Glutamatergic neuron (in vitro differentiated cells): ENCODE results near the gene CYP46A1. TPM values are rescaled to one million over a fixed set of nuclear protein-coding genes. Genes with fewer than 3 reads are reported as not detected.

ENCODE experiments used
- DNase-seq: peaks from one replicate; pipeline ENCODE4 v3.0.0; 2022
- H3K27ac Mint-ChIP-seq: one replicate; pipeline ENCODE4 v1.8.0; 2020; ENCODE audit warnings: mild to moderate bottlenecking, mixed read lengths, inconsistent platforms; ENCODE audit not compliant: unreplicated experiment
- H3K27me3 Mint-ChIP-seq: one replicate; pipeline ENCODE4 v1.8.0; 2020; ENCODE audit warnings: mild to moderate bottlenecking, moderate library complexity, mixed read lengths, inconsistent platforms; ENCODE audit not compliant: unreplicated experiment
- H3K36me3 Mint-ChIP-seq: one replicate; pipeline ENCODE4 v1.8.0; 2020; ENCODE audit warnings: mild to moderate bottlenecking, mixed read lengths, inconsistent platforms; ENCODE audit not compliant: unreplicated experiment
- H3K4me1 Mint-ChIP-seq: one replicate; pipeline ENCODE4 v1.8.0; 2020; ENCODE audit warnings: mild to moderate bottlenecking, low read depth, mixed read lengths, inconsistent platforms; ENCODE audit not compliant: unreplicated experiment
- H3K4me3 Mint-ChIP-seq: one replicate; pipeline ENCODE4 v1.8.0; 2020; ENCODE audit warnings: mild to moderate bottlenecking, mixed read lengths, inconsistent platforms; ENCODE audit not compliant: unreplicated experiment
- H3K9me3 Mint-ChIP-seq: one replicate; pipeline ENCODE4 v1.8.0; 2020; ENCODE audit warnings: mild to moderate bottlenecking, moderate library complexity, mixed read lengths, inconsistent platforms; ENCODE audit not compliant: unreplicated experiment
- total RNA-seq: library from RNA; stranded (reverse); fragmentation: NEBNext Ultra II Directional; extraction: Animal tissue kit (Norgen Biotek cat#: 25700); gene quantifications from one replicate; pipeline ENCODE4 v1.2.1, GENCODE V29; 2021; ENCODE audit not compliant: unreplicated experiment
- TF ChIP-seq, protein P1 (sequence below): fragments of 200-600 bp; sonication (generic); IDR thresholded peaks from one replicate; pipeline ENCODE4 v1.5.0; 2021; ENCODE audit not compliant: partially characterized antibody, unreplicated experiment

Gene CYP46A1
- total RNA-seq, 1 donor from 2014 or later: 2.1 TPM

DNA sequence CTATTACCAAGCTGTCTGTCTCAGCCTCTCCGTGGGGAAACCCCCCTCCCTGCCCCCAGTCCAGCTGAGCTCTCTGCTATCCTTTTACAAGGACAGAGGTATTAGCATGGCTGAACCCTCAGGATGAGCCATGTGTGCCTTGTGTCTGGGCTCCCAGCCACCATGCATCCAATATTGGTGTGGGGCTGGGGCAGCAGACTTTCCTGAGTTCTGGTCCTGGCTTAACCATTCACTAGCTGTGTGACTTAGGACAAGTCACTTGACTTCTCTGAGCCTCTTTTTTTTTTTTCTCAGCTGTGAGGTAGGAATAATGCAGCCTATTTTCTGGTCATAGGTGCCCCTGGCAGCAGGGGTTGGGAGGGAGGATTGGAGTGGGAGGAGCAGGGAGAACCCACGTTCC lies 17.1 kb upstream of the CYP46A1 start:
- H3K4me3 Mint-ChIP-seq: no peak overlapping the region
- H3K9me3 Mint-ChIP-seq: peaks cover 2% of the 10 kb centered on the region
- no peak for DNase-seq
- TF ChIP-seq, protein P1, sequence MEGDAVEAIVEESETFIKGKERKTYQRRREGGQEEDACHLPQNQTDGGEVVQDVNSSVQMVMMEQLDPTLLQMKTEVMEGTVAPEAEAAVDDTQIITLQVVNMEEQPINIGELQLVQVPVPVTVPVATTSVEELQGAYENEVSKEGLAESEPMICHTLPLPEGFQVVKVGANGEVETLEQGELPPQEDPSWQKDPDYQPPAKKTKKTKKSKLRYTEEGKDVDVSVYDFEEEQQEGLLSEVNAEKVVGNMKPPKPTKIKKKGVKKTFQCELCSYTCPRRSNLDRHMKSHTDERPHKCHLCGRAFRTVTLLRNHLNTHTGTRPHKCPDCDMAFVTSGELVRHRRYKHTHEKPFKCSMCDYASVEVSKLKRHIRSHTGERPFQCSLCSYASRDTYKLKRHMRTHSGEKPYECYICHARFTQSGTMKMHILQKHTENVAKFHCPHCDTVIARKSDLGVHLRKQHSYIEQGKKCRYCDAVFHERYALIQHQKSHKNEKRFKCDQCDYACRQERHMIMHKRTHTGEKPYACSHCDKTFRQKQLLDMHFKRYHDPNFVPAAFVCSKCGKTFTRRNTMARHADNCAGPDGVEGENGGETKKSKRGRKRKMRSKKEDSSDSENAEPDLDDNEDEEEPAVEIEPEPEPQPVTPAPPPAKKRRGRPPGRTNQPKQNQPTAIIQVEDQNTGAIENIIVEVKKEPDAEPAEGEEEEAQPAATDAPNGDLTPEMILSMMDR: no peak
- H3K27ac Mint-ChIP-seq: no peak overlapping the region
- no peaks in the 10 kb centered on the region for H3K36me3 Mint-ChIP-seq
- H3K27me3 Mint-ChIP-seq: peaks cover 10% of the 10 kb centered on the region
- H3K4me1 Mint-ChIP-seq: peaks cover 5% of the 10 kb centered on the region

DNA sequence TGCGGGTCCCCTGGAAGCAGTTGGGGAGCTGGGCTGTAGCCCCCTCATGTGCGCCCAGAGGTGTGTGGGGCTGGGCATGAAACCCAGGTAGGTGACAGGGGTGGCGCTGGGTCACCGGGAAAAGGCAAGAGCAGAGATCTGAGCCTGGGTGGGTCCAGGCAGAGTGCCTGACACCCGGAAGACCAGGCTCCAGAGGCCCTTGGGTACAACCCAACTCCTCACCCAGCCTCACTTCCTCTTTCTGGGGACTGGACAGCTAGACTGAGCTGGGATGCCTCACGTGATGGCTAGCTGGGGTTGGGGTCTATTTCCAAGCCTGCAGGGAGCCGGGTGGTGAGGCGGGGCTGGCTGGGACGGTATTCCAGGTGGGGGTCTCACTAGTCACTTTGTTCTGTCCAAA lies 16.3 kb upstream of the CYP46A1 start:
- Mint-ChIP-seq H3K4me1 (peaks cover 5% of the 10 kb centered on the region), H3K4me3 (no peak overlapping the region), H3K27me3 (peaks cover 10% of the 10 kb centered on the region), H3K36me3 (no peaks in the 10 kb centered on the region), H3K27ac (no peak overlapping the region), H3K9me3 (peaks cover 2% of the 10 kb centered on the region)
- DNase-seq: no peak
- TF ChIP-seq, protein P1: no peak

GRCh38 chr14:99668307-99669295 lies 15.5 kb upstream of the CYP46A1 start:
- Mint-ChIP-seq H3K36me3 (no peaks in the 10 kb centered on the region), H3K4me3 (no peak overlapping the region), H3K9me3 (peaks cover 2% of the 10 kb centered on the region), H3K27me3 (peaks cover 5% of the 10 kb centered on the region), H3K27ac (no peak overlapping the region), H3K4me1 (peaks cover 5% of the 10 kb centered on the region)
- TF ChIP-seq, protein P1: no peak
- DNase-seq: no peak

DNA sequence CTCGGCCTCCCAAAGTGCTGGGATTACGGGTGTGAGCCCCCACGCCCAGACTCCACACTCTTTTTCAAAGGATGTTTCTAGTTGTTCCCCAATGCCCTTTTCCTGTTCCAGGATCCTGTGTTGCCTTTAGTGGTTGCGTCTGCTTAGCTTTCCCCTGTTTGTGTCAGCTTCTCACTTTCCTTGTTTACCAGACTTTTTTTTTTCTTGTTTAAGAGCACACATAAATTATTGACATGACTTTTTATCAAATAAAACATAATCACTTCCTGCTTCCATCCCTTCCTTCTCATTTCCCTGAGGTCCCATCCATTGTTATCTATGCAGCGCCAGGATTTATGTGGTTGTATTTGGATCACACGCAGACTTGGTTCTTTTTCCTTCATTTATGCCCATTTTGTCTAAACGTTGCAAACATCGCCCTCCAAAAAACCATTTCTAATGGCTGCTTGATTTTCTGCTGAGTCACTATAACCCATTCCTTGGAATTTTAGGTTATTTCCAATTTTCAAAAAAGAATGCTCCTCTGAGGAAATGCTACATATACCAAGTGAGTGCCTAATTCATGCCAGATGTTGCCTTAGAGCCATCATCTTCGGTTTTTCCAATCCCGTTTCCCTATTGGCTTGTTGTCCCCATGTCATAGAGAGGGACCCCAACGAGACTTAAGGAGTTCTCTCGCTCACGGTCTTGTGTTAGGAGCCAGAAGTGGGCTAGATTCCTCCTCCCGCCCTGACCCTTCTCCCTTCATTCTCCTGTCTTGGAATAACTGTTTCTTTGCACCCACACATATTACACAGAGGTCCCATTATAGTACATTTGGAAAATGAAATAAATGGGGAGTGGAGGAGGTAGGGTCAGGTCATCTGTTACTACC lies 13.5 kb upstream of the CYP46A1 start:
- TF ChIP-seq, protein P1: no peak
- Mint-ChIP-seq H3K36me3 (no peaks in the 10 kb centered on the region), H3K4me3 (no peak overlapping the region), H3K4me1 (no peaks in the 10 kb centered on the region), H3K9me3 (peaks cover 2% of the 10 kb centered on the region), H3K27me3 (peaks cover 2% of the 10 kb centered on the region), H3K27ac (no peak overlapping the region)
- no peak for DNase-seq
